ENCODE results near the gene CAPN7.
A peak's percentile ranks its signal among the peaks of the same experiment; 100 is the strongest.

The CAPN7 gene

GRCh38 chr3:15298504-15298903 lies 92.5 kb downstream of the CAPN7 start:
- H3K36me3 ChIP-seq = peaks cover 23% of the 10 kb centered on the region
- no peak overlapping the region for H3K4me3 ChIP-seq (ENCODE audit: low read depth in 1 of 2, low read length in 1 of 2)
- H3K27ac ChIP-seq = peak overlapping the region; percentile 93
- H3K27me3 ChIP-seq = no peaks in the 10 kb centered on the region
- H3K9me3 ChIP-seq = no peaks in the 10 kb centered on the region
- H3K4me1 ChIP-seq (ENCODE audit: control insufficient read depth in 1 of 2, insufficient read depth in 1 of 2, low read depth in 1 of 2, low read length in 1 of 2) = peaks cover 71 to 77% of the 10 kb centered on the region in 2 experiments
- TF ChIP-seq CTCF (IDR thresholded peaks at IDR 0.05) = no peak

- H3K27ac ChIP-seq = peak overlapping the region; percentile 93
- no peaks in the 10 kb centered on the region for H3K27me3 ChIP-seq
- H3K4me1 ChIP-seq (ENCODE audit: control insufficient read depth in 1 of 2, insufficient read depth in 1 of 2, low read depth in 1 of 2, low read length in 1 of 2) = peaks cover 66 to 72% of the 10 kb centered on the region in 2 experiments
- no peaks in the 10 kb centered on the region for H3K9me3 ChIP-seq
- no peak for TF ChIP-seq CTCF (IDR thresholded peaks at IDR 0.05)
- H3K36me3 ChIP-seq = peaks cover 28% of the 10 kb centered on the region
- no peak overlapping the region for H3K4me3 ChIP-seq (ENCODE audit: low read depth in 1 of 2, low read length in 1 of 2)
These were observed 93.0 kb downstream of the CAPN7 start for GRCh38 chr3:15299036-15299435.

- no peaks in the 10 kb centered on the region for H3K9me3 ChIP-seq
- peaks cover 29% of the 10 kb centered on the region for H3K36me3 ChIP-seq
- peaks cover 56 to 64% of the 10 kb centered on the region in 2 experiments for H3K4me1 ChIP-seq (ENCODE audit: control insufficient read depth in 1 of 2, insufficient read depth in 1 of 2, low read depth in 1 of 2, low read length in 1 of 2)
- H3K4me3 ChIP-seq (ENCODE audit: low read depth in 1 of 2, low read length in 1 of 2) = peak overlapping the region in 1 of 2 experiments; percentile 23
- no peaks in the 10 kb centered on the region for H3K27me3 ChIP-seq
- TF ChIP-seq CTCF (IDR thresholded peaks at IDR 0.05) = peak; percentile 41
- H3K27ac ChIP-seq = peak overlapping the region; percentile 93
These were observed 94.5 kb downstream of the CAPN7 start for GRCh38 chr3:15300323-15301078.

GRCh38 chr3:15301761-15302160 lies 95.7 kb downstream of the CAPN7 start:
- TF ChIP-seq CTCF (IDR thresholded peaks at IDR 0.05) = no peak
- Histone ChIP-seq H3K4me1 (ENCODE audit: control insufficient read depth in 1 of 2, insufficient read depth in 1 of 2, low read depth in 1 of 2, low read length in 1 of 2) (peaks cover 52 to 63% of the 10 kb centered on the region in 2 experiments), H3K27me3 (no peaks in the 10 kb centered on the region), H3K27ac (peak overlapping the region; percentile 93), H3K36me3 (peaks cover 29% of the 10 kb centered on the region), H3K4me3 (ENCODE audit: low read depth in 1 of 2, low read length in 1 of 2) (no peak overlapping the region), H3K9me3 (no peaks in the 10 kb centered on the region)

All from neutrophil (primary cell).